Astrocyte of the cerebellum (primary cell): ENCODE results near the gene NUP160.
"Not testable (repeated sequence)": the region's sequence is repeated elsewhere in the genome, so short reads cannot be mapped to it uniquely, and the experiment has no call there.

Source experiments
- DNase-seq: peaks from one replicate; pipeline ENCODE4 v3.0.0-alpha.2; 2011; ENCODE audit warnings: low read depth
- H3K4me3 ChIP-seq: 2 replicates; pipeline ENCODE4 v1.5.1; 2011; ENCODE audit warnings: mild to moderate bottlenecking, low read depth, low read length, moderate library complexity
- CTCF ChIP-seq: IDR thresholded peaks from 2 replicates; pipeline ENCODE4 v1.5.1; 2012; ENCODE audit warnings: low read length, low read depth, moderate library complexity, mild to moderate bottlenecking; ENCODE audit errors: missing control alignments
- in situ Hi-C: cut with HindIII; loops from 2 replicates; pipeline ENCODE4 v1.10.0; 2017; ENCODE audit warnings: low sequenced_read_pairs

The NUP160 gene

GRCh38 chr11:47750725-47751124 is 97.4 kb downstream of the NUP160 start:
- in situ Hi-C loops: no loop called here
- no peak for DNase-seq
- H3K4me3 ChIP-seq: no peak overlapping the region
- TF ChIP-seq CTCF: no peak

- H3K4me3 ChIP-seq, DNase-seq, in situ Hi-C loops: not testable (repeated sequence)
Measured at GRCh38 chr11:47742494-47742893, 105.7 kb downstream of the NUP160 start.

GRCh38 chr11:47737817-47738216 is 110.3 kb downstream of the NUP160 start:
- H3K4me3 ChIP-seq, DNase-seq, in situ Hi-C loops: not testable (repeated sequence)

GRCh38 chr11:47732271-47732670 is 115.9 kb downstream of the NUP160 start:
- no peak for TF ChIP-seq CTCF
- no peak overlapping the region for H3K4me3 ChIP-seq
- no peak for DNase-seq
- in situ Hi-C loops: no loop called here

GRCh38 chr11:47731475-47731874 is 116.7 kb downstream of the NUP160 start:
- DNase-seq: no peak
- in situ Hi-C loops: no loop called here
- no peak overlapping the region for H3K4me3 ChIP-seq
- no peak for TF ChIP-seq CTCF
